Activated CD4-positive, alpha-beta memory T cell treated with anti-CD3 and anti-CD28 coated beads for 36 hours (primary cell): ENCODE measurements around the gene SYNGAP1. TPM values are rescaled to one million over a fixed set of nuclear protein-coding genes. Genes with fewer than 3 reads are reported as not detected.

Experiments used
- CTCF ChIA-PET: fragments of 350-600 bp; sonication (Branson Sonifier 250); formaldehyde crosslinking; loops from one replicate; lab custom pipeline; 2021; ENCODE audit warnings: antibody characterized with exemption, inconsistent platforms; lab: Charles Lee
- POLR2A ChIA-PET: fragments of 350-600 bp; sonication (Branson Sonifier 250); formaldehyde crosslinking; loops from one replicate; lab custom pipeline; 2021; ENCODE audit warnings: antibody characterized with exemption; lab: Charles Lee
- DNase-seq: peaks from one replicate; pipeline ENCODE4 v3.0.0-alpha.2; 2020
- H3K27ac Mint-ChIP-seq: one replicate; pipeline ENCODE4 v1.8.0; 2021; ENCODE audit warnings: mixed read lengths
- H3K27me3 Mint-ChIP-seq: one replicate; pipeline ENCODE4 v1.8.0; 2021; ENCODE audit warnings: mixed read lengths
- H3K36me3 Mint-ChIP-seq: one replicate; pipeline ENCODE4 v1.8.0; 2021; ENCODE audit warnings: mixed read lengths
- H3K4me1 Mint-ChIP-seq: one replicate; pipeline ENCODE4 v1.8.0; 2021; ENCODE audit warnings: low read depth, mixed read lengths
- H3K4me3 Mint-ChIP-seq: one replicate; pipeline ENCODE4 v1.8.0; 2021; ENCODE audit warnings: mild to moderate bottlenecking, mixed read lengths
- H3K9me3 Mint-ChIP-seq: one replicate; pipeline ENCODE4 v1.8.0; 2021; ENCODE audit warnings: mixed read lengths
- intact Hi-C: fragments of 100-400 bp; cut with micrococcal nuclease; formaldehyde crosslinking; loops from one replicate; pipeline ENCODE4 v1.15.1; 2023
- total RNA-seq, 2 experiments: library from RNA; stranded (reverse); gene quantifications; one replicate each; pipeline ENCODE4 v1.2.3, GENCODE V29; 2021

SYNGAP1 gene
- total RNA-seq, 2 experiments from 2014 or later: 34.3 to 35.8 TPM

DNA sequence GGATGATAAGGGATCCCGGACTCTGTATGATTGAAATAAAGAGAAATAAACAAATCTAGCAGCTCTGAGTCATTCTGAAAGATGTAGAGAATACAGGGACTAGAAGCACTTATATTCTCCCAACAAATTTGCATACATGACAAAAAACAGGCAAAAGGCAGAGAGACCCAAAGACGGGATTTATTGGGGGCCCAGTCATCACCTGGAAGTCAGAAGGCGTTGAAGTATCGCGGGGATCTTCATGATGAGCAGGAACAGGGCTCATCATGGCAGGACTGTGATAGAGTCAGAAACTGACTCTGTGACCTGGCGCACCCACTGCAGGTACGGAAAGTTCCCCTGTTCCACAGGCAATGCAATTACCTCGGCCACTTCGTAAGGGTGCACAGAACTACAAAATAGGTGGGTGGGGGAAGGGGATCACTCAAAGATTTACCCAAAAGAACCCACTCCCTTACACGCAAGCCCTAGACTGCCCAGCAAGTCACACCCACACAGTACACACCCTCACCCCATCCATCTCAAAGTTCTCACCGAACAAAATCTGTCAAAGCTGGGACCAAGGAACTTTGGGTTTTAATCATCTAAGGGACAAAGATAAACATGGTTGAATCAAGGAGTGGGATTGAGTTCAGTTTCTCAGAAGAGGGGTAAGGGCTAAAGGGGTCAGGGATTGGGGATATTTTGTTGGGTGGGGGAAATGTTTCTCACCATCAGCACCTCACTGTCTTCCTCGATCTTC, 3.3 kb upstream of the SYNGAP1 start:
- intact Hi-C loops: loop anchor here (5.0 to 10.0 kb wide), 4 partner anchors 278 to 1222 kb away; partner anchors contain the start of genes BRD2, GPSM3, PBX2 and PSMB8
- ChIA-PET CTCF (interaction anchor here (1.0 to 1.5 kb wide), 2 partner anchors 9 to 13 kb away, joined by 4 to 8 read pairs; no protein-coding TSS in a partner anchor), POLR2A (interaction anchor here (1.0 to 3.5 kb wide), 7 partner anchors 9 to 205 kb away, joined by 3 to 24 read pairs (median 4); partner anchors contain the start of genes B3GALT4, ITPR3, KIFC1 and ZBTB22)
- peak overlapping the region; percentile 94 for H3K4me3 Mint-ChIP-seq
- H3K36me3 Mint-ChIP-seq: peaks cover 34% of the 10 kb centered on the region
- peak overlapping the region; percentile 99 for H3K27ac Mint-ChIP-seq
- H3K27me3 Mint-ChIP-seq: no peaks in the 10 kb centered on the region
- DNase-seq: peak; percentile 77
- H3K9me3 Mint-ChIP-seq: no peaks in the 10 kb centered on the region
- peaks cover 66% of the 10 kb centered on the region for H3K4me1 Mint-ChIP-seq

DNA sequence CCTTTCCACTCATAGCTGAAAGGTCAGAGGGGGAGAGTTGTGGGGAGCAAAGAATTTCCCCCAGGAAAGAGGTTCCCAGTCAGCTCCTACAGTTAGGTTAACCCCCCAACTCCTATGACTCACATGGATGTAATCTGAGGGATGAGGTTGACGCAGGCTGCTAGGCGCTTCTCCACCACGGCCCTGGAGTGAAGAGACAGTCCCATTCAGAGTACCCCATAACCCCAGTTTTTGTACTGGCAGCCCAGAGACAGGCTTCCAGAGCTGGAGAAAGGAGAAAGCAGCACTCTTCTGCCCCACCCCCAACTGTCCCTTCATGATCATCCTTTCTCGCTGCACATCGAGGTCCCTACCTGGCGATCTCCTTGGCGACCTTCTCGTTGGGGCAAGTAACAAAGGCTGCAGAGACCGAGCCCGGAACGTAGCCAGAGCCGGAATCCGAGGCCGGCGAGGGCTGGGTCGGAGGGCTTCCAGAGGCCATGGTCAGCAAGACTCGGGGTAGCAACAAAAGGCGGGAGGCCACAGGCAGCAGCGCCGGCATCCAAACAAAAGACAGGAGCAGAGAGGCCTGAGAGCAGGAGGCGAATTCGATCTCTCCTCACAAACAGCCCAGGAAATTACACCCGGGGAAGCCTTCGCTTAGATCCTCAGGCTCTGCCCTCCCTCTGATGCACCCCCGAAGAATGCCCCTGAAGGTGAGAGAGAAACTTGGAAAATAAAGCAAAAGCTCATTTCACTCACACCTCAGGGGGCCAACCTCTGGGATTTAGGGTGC, 2.5 kb upstream of the SYNGAP1 start:
- intact Hi-C loops: loop anchor here (5.0 to 10.0 kb wide), 4 partner anchors 277 to 1223 kb away; partner anchors contain the start of genes BRD2, GPSM3, PBX2 and PSMB8
- peaks cover 63% of the 10 kb centered on the region for H3K4me1 Mint-ChIP-seq
- H3K4me3 Mint-ChIP-seq: peak overlapping the region; percentile 94
- ChIA-PET CTCF (interaction anchor here (1.5 kb wide), 1 partner anchor 8 kb away, joined by 8 read pairs; no protein-coding TSS in a partner anchor), POLR2A (interaction anchor here (1.0 to 3.5 kb wide), 8 partner anchors 9 to 204 kb away, joined by 3 to 24 read pairs (median 4); partner anchors contain the start of genes B3GALT4, ITPR3, KIFC1 and ZBTB22)
- no peaks in the 10 kb centered on the region for H3K27me3 Mint-ChIP-seq
- H3K9me3 Mint-ChIP-seq: no peaks in the 10 kb centered on the region
- DNase-seq: peak; percentile 57
- peaks cover 33% of the 10 kb centered on the region for H3K36me3 Mint-ChIP-seq
- peak overlapping the region; percentile 99 for H3K27ac Mint-ChIP-seq

DNA sequence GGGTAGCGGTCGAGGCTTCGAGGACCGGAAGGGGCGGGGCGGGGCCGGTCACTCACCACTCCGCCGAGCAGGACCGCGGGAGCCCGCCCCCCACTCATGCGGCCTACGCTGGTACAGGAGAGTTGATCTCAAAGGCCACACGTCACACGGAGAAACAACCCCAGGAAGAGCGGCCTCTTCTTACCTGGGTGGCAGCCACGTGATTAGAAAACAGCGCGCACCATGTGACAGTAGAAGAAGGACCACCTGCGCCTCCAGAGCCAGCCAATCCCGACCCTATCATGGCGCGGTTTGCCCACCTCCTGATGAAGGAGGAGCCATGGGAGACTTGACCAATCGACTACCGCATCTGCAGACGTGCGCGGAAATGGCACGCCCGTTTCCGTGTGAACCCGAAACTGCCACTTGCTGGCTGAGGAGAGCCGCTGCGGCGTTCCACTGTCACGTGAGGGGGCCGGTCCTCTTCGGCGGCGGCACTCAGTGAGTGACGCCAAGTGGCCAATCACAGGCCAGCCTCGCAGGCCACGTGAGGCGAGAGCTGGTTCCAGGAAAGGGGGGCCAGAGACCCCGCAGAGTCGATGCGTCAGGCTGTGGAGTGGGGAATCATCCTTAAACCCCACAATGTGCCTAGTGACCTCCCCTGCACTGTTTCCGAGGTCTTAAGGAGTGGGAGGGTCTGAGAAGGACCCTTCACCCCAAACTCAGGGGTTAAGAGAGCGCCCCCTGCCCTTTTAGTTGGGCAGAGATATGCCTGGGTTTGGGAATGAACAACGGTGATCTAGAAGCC, 1.8 kb upstream of the SYNGAP1 start, which contains the start of gene CUTA:
Gene CUTA, minus strand, starts transcription at position 205 of the 787 bp plus-strand sequence. Its CDS starts 107 bp downstream, at position 98.
- Mint-ChIP-seq H3K27me3 (no peaks in the 10 kb centered on the region), H3K9me3 (no peaks in the 10 kb centered on the region), H3K4me3 (peak within 1 kb of the TSS; percentile 94), H3K36me3 (peaks cover 28% of the 10 kb centered on the region), H3K27ac (peak within 1 kb of the TSS; percentile 99), H3K4me1 (peaks cover 56% of the 10 kb centered on the region)
- peak; percentile 100 for DNase-seq
- CTCF ChIA-PET: interaction anchor here (0.9 to 1.7 kb wide), 7 partner anchors 11 to 168 kb away, joined by 3 to 9 read pairs (median 4); no protein-coding TSS in a partner anchor
- intact Hi-C loops: loop anchor here (1.0 to 10.0 kb wide), 12 partner anchors 8 to 1223 kb away; partner anchors contain the start of genes BRD2, GPSM3, KIFC1 and PBX2
- POLR2A ChIA-PET: interaction anchor here (0.8 to 3.5 kb wide), 6 partner anchors 8 to 446 kb away, joined by 3 to 24 read pairs (median 3); partner anchors contain the start of genes KIFC1, ZBTB22 and ZBTB9

DNA sequence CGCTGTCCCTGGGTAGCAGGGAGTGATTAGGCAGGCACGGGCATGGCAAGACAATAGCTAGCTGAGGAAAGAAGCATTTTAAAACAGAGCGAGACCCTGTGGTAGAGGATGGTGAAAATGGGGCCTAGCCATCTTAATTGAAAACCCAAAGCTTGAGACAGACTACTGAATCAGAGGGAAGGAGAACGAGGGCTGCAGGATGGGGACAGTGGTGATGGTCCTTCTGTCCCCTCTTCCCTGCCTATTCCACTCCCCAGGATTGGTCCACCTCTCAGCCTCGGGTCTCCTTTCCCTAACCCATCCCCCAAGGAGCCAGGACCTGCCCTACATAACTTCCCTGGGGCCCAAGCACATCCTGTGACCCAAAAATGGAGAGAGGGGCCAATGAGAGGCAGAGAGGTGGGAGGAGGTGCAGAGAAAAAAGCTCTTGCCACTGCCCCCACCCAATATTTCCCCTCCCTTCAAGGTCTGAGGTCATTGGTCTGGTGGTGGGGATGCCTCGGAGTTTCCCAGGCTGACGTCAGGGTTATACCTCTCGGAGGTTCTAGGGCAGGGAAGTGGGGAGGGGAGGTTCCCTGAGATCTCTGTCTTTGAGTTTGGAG, 1.1 kb upstream of the SYNGAP1 start:
- intact Hi-C loops: loop anchor here (1.0 to 10.0 kb wide), 12 partner anchors 8 to 1224 kb away; partner anchors contain the start of genes BRD2, GPSM3, KIFC1 and PBX2
- no peaks in the 10 kb centered on the region for H3K27me3 Mint-ChIP-seq

DNA sequence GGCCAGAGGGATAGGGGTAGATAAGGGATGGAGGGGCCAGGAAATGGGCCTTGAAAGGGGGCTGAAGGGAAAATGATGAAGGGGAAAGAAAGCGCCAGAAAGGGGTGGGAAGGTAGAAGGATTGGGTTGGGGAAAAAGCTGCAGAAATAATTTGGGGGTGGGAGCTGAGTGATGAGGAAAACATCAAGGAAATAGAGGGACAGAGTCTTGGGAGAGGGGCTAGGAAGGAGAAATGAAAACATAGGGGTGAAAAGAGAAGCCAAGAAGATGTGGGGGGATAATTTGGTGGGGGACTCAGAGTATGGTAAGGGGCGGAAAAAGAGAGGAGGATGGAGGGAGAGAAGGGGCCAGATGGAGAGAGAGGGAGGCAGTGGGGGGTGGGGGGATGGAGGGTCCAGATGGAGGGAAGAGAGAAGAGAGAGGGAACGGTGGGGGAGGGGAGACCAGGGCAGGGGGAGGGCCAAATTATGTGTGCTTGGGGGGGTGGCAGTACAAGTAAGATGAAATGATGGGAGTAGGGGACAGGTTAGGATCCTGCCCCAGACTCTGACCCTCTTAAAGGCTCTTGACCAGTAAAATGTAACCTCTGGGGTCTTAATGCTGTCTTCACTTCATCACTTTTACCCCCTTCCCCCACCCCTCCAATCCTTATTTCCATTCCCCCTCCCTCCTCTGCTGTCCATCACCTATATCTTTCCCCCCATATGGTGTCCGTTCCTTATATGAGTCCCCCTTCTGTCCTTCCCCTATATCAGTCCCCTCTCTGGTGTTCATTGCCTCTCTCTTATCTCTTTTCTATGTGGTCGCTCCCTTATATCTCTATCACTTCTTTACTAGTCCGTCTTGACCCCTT, 852 bp downstream of the SYNGAP1 start:
- peak overlapping the region; percentile 51 for H3K4me3 Mint-ChIP-seq
- no peak overlapping the region for H3K27ac Mint-ChIP-seq
- intact Hi-C loops: no loop called here
- H3K27me3 Mint-ChIP-seq: no peaks in the 10 kb centered on the region
- H3K4me1 Mint-ChIP-seq: peaks cover 51% of the 10 kb centered on the region
- ChIA-PET POLR2A (no interaction called here), CTCF (no interaction called here)
- DNase-seq: no peak
- H3K9me3 Mint-ChIP-seq: no peaks in the 10 kb centered on the region
- H3K36me3 Mint-ChIP-seq: peaks cover 23% of the 10 kb centered on the region

More for the DNA sequence above, 1.1 kb upstream of the SYNGAP1 start:
- ChIA-PET POLR2A (interaction anchor here (0.6 to 1.8 kb wide), 5 partner anchors 10 to 447 kb away, joined by 3 to 6 read pairs (median 3); partner anchors contain the start of genes KIFC1, ZBTB22 and ZBTB9), CTCF (interaction anchor here (0.9 to 1.7 kb wide), 8 partner anchors 10 to 169 kb away, joined by 3 to 9 read pairs (median 4); no protein-coding TSS in a partner anchor)
- DNase-seq: peak; percentile 86
- no peaks in the 10 kb centered on the region for H3K9me3 Mint-ChIP-seq
- H3K4me3 Mint-ChIP-seq: peak overlapping the region; percentile 94
- peaks cover 28% of the 10 kb centered on the region for H3K36me3 Mint-ChIP-seq
- H3K27ac Mint-ChIP-seq: peak overlapping the region; percentile 99
- peaks cover 53% of the 10 kb centered on the region for H3K4me1 Mint-ChIP-seq

DNA sequence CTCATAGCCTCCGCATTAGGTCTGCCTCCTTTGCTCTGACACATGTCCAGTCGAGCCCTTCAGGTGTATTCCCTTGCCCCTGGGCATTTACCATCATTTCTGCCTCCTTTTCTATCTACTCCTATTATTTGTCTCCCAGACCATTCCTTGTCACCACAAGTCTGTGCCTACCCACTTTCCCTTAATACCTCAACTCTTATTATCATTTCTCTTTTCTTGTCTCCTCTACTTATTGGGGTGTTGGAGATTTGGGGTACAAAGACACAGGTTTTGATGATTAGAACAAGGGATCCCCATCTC, 1.4 kb downstream of the SYNGAP1 start:
- Mint-ChIP-seq H3K27ac (no peak overlapping the region), H3K4me1 (peaks cover 46% of the 10 kb centered on the region), H3K9me3 (no peaks in the 10 kb centered on the region), H3K4me3 (peak overlapping the region; percentile 23), H3K27me3 (no peaks in the 10 kb centered on the region), H3K36me3 (peaks cover 19% of the 10 kb centered on the region)
- DNase-seq: no peak
- intact Hi-C loops: no loop called here
- CTCF ChIA-PET: no interaction called here
- POLR2A ChIA-PET: no interaction called here

DNA sequence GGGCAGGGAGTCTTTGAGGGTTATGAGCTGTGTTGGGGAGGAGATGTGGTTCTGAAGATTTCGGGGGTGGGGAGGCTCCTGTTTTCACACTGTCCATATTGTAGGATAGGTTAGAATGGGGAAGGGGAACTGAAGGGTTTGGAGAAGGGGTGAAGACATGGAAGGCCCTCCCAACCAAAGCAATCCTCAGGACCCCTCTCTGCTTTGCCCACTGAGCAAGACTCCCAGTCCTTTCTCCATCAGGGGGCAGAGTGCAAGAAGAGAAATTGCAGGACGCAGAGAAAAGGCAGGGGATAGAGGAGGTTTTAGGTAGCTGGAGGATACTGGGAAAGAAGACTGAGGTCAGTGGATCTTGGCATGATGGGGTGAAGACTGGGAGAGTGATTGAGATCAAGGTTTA, 3.9 kb downstream of the SYNGAP1 start:
- Mint-ChIP-seq H3K4me3 (peak overlapping the region; percentile 83), H3K36me3 (peaks cover 7% of the 10 kb centered on the region), H3K9me3 (no peaks in the 10 kb centered on the region), H3K4me1 (peaks cover 45% of the 10 kb centered on the region), H3K27ac (peak overlapping the region; percentile 89), H3K27me3 (no peaks in the 10 kb centered on the region)
- ChIA-PET CTCF (interaction anchor here (1.0 kb wide), 1 partner anchor 12 kb away, joined by 3 read pairs; no protein-coding TSS in a partner anchor), POLR2A (no interaction called here)
- DNase-seq: no peak
- intact Hi-C loops: no loop called here

DNA sequence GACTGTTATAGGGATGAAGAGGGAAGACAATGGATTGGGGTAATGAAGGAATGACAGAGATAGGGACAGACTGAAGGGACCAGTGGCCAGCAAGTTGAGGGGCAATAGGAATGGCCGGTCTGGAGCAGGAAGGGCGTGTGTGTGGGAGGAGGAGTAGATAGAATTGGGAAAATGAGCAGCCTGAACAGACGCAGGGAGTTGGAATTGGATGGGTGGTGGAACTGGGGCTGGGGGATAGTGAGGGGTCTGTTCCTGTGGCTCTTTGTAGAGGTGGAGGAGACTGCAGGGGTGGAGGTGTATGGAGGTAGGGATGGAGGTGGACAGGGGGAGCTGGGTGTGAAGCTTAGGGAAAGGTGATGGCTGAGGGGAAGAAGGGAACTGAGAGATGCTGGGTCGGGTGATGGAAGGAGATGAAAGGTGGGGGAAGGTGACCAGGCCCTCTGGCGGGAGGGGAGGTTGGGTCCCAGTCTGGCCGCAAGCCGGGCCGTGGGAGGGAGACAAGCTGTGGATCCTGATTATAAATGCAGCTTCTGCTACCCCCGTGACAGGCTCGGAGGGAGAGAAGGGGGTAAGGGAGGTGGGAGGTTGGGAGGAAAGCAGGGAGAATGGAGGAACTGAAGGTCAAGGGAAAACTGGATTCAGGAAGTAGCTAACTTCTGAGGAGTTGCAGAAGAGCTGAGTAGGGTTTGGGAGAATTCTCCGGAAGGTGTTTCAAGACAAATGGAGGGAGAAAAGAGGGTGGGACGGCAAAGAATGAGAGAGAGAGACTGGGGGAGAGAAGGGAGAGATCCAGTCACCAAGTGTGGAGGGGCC, 5.2 kb downstream of the SYNGAP1 start:
- Mint-ChIP-seq H3K27me3 (no peaks in the 10 kb centered on the region), H3K27ac (peak overlapping the region; percentile 89), H3K4me3 (peak overlapping the region; percentile 83), H3K4me1 (peaks cover 47% of the 10 kb centered on the region), H3K36me3 (peaks cover 7% of the 10 kb centered on the region), H3K9me3 (no peaks in the 10 kb centered on the region)
- POLR2A ChIA-PET: interaction anchor here (1.4 to 2.7 kb wide), 5 partner anchors 8 to 146 kb away, joined by 4 to 24 read pairs (median 6); partner anchors contain the start of genes CUTA, KIFC1, ZBTB22 and ZBTB9
- no peak for DNase-seq
- CTCF ChIA-PET: interaction anchor here (1.0 to 2.0 kb wide), 11 partner anchors 8 to 176 kb away, joined by 3 to 21 read pairs (median 5); partner anchors contain the start of genes B3GALT4, KIFC1 and ZBTB9
- intact Hi-C loops: loop anchor here (1.0 kb wide), 1 partner anchor 15 kb away; no protein-coding TSS in a partner anchor
